Measurements from ENCODE around the gene ERG.

- TF ChIP-seq POLR3G (IDR thresholded peaks at IDR 0.05; ENCODE audit: extremely low read depth, insufficient read length, insufficient replicate concordance): no peak
- TF ChIP-seq ZC3H4 (CRISPR knock-in tag; IDR thresholded peaks at IDR 0.05; ENCODE audit: borderline replicate concordance): no peak
- no peak for TF ChIP-seq YY1 (IDR thresholded peaks at IDR 0.05; ENCODE audit: borderline replicate concordance in 1 of 3, control insufficient read depth in 1 of 3, extremely low read depth in 1 of 3, insufficient read depth in 3 of 3, insufficient read length in 1 of 3, insufficient replicate concordance in 2 of 3, low read depth in 1 of 3, low read length in 2 of 3)
- no peak for TF ChIP-seq HCFC1 (IDR thresholded peaks at IDR 0.05; ENCODE audit: low read depth, low read length)
- TF ChIP-seq CTCF (IDR thresholded peaks at IDR 0.05 in 2 of 3, conservative IDR thresholded peaks at IDR 0.05 in 1 of 3; ENCODE audit: insufficient read depth in 2 of 3, low read depth in 1 of 3, low read length in 3 of 3): no peak
- no peak for TF ChIP-seq MNT (conservative IDR thresholded peaks at IDR 0.05)
- no peak for TF ChIP-seq ZNF140 (CRISPR knock-in tag; IDR thresholded peaks at IDR 0.05)
- no peak for TF ChIP-seq EP300 (IDR thresholded peaks at IDR 0.05; ENCODE audit: low read length)
Observed at GRCh38 chr21:38430401-38430984, 67.8 kb downstream of the ERG start.
